Spleen (tissue), 11 donors: ENCODE data around the gene GSTK1. TPM values are rescaled to one million over a fixed set of nuclear protein-coding genes. Genes with fewer than 3 reads are reported as not detected.
A peak's percentile ranks its signal among the peaks of the same experiment; 100 is the strongest.

ENCODE experiments used
- DNase-seq: peaks from one replicate; pipeline ENCODE4 v3.0.0-alpha.2; 2020
- H3K27ac ChIP-seq, 8 donors: fragments of 200-600 bp; sonication (generic) in 7 of 8; 1 replicate in 4 of 8; 2 replicates in 4 of 8; pipeline versions ENCODE4 v1.5.0 to v1.8.0; 2016 to 2021; ENCODE audit warnings: inconsistent platforms in 4 of 8, mild to moderate bottlenecking in 4 of 8, moderate library complexity in 1 of 8
- H3K27me3 ChIP-seq, 7 donors: fragments of 200-600 bp; sonication (generic) in 6 of 7; replicated peaks in 1 of 7; 1 replicate in 4 of 7; 2 replicates in 3 of 7; pipeline versions ENCODE4 v1.5.0 to v1.8.0; 2016 to 2021; ENCODE audit warnings: inconsistent platforms in 3 of 7, mild to moderate bottlenecking in 1 of 7
- H3K36me3 ChIP-seq, 6 donors: fragments of 200-600 bp; sonication (generic) in 5 of 6; 1 replicate in 4 of 6; 2 replicates in 2 of 6; pipeline versions ENCODE4 v1.5.0 to v1.8.0; 2016 to 2021; ENCODE audit warnings: inconsistent platforms in 2 of 6
- H3K4me1 ChIP-seq, 6 donors: fragments of 200-600 bp; sonication (generic) in 5 of 6; 1 replicate in 3 of 6; 2 replicates in 3 of 6; pipeline versions ENCODE4 v1.5.0 to v1.8.0; 2016 to 2021; ENCODE audit warnings: inconsistent platforms in 3 of 6
- H3K4me3 ChIP-seq, 8 donors: fragments of 200-600 bp; sonication (generic) in 7 of 8; 1 replicate in 4 of 8; 2 replicates in 4 of 8; pipeline versions ENCODE4 v1.5.0 to v1.8.0; 2016 to 2021; ENCODE audit warnings: inconsistent platforms in 4 of 8, mild to moderate bottlenecking in 4 of 8, moderate library complexity in 2 of 8
- H3K9me3 ChIP-seq, 8 donors: fragments of 200-600 bp; sonication (generic) in 7 of 8; 1 replicate in 4 of 8; 2 replicates in 4 of 8; pipeline versions ENCODE4 v1.5.0 to v1.8.0; 2016 to 2021; ENCODE audit warnings: inconsistent platforms in 4 of 8
- POLR2A ChIP-seq, 3 donors: fragments of 450-650 bp; IDR thresholded peaks; one replicate each; pipeline ENCODE4 v1.5.1; 2017; ENCODE audit warnings: antibody characterized with exemption in 3 of 3, mild to moderate bottlenecking in 1 of 3
- POLR2AphosphoS5 ChIP-seq, 3 donors: sonication (generic); formaldehyde crosslinking; IDR thresholded peaks; one replicate each; pipeline ENCODE4 v1.5.1; 2017; ENCODE audit warnings: antibody characterized with exemption in 3 of 3
- WGBS, 5 donors: extraction: QIAGEN DNeasy Blood & Tissue Kit in 3 of 5; methylation state at CpG; one replicate each; pipeline versions ENCODE4 v1.1.5 to v1.1.7; 2013 to 2018; 5-methylcytosine and 5-hydroxymethylcytosine counted together
- intact Hi-C: fragments of 100-400 bp; cut with DNase I; formaldehyde crosslinking; loops from one replicate; pipeline ENCODE4 v1.15.0; 2023; ENCODE audit warnings: low total_unique reads
- polyA plus RNA-seq, 3 donors: library from polyadenylated mRNA; stranded (reverse); fragments of 200-250 nt; gene quantifications; one replicate each; pipeline ENCODE4 v1.2.1, GENCODE V29; 2013
- total RNA-seq, 7 donors: library from RNA; depleted of rRNA in 3 of 7; stranded (reverse); fragments of >200 nt in 3 of 7; fragmentation: NEBNext Ultra II Directional in 4 of 7; extraction: Animal tissue kit (Norgen Biotek cat#: 25700) in 4 of 7; gene quantifications; one replicate each; pipeline versions ENCODE4 v1.1.0 to v1.2.1, GENCODE V29; 2016 to 2021
- TF ChIP-seq, protein P1 (sequence below), 11 experiments: fragments of 200-600 bp in 7 of 11; fragments of 450-650 bp in 4 of 11; sonication (generic) in 4 of 11; IDR thresholded peaks in 8 of 11; conservative IDR thresholded peaks in 3 of 11; 1 replicate in 7 of 11; 2 replicates in 4 of 11; pipeline versions ENCODE4 v1.4.0 to v1.8.0; 2016 to 2021; ENCODE audit warnings: antibody characterized with exemption in 11 of 11, inconsistent platforms in 4 of 11, mild to moderate bottlenecking in 1 of 11
- donor health status: healthy with polysubstance abuse.
- donor health status: DM: no; HTN: no; CAD: no; lungs with moderate emphysema.
- donor health status: DM: no; HTN: no; CAD: no.
- donor health status: Bipolar disorder and iron deficiency.
- donor health status: healthy.
- donor health status: DM: no; HTN: no; CAD: no.
- donor health status: DM: yes; HTN: yes; CAD: no.

The GSTK1 gene
- total and polyA plus RNA-seq, 10 donors = 162 to 247 (median 216) TPM

DNA sequence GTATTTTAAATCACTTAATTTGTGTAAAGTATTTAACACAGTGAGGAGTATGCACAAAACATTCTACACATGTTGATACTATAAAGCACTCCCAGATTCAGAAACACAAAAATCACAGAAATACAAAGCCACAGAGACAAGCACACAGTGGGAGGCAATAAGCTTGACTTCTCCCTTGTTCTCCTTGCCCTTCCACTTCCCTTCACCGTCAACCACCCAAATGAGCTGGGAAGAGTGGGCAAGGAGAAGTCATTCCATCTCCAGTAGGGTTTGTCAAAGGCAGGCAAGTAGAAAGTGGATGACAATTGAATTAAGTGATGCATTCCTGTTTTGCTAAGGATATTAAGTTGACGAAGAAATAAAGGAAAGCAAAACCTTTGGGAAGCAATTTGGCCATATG, 17.3 kb downstream of the GSTK1 start:
- no peaks in the 10 kb centered on the region for H3K27me3 ChIP-seq
- no peak for TF ChIP-seq POLR2AphosphoS5 (IDR thresholded peaks at IDR 0.05)
- TF ChIP-seq, protein P1, sequence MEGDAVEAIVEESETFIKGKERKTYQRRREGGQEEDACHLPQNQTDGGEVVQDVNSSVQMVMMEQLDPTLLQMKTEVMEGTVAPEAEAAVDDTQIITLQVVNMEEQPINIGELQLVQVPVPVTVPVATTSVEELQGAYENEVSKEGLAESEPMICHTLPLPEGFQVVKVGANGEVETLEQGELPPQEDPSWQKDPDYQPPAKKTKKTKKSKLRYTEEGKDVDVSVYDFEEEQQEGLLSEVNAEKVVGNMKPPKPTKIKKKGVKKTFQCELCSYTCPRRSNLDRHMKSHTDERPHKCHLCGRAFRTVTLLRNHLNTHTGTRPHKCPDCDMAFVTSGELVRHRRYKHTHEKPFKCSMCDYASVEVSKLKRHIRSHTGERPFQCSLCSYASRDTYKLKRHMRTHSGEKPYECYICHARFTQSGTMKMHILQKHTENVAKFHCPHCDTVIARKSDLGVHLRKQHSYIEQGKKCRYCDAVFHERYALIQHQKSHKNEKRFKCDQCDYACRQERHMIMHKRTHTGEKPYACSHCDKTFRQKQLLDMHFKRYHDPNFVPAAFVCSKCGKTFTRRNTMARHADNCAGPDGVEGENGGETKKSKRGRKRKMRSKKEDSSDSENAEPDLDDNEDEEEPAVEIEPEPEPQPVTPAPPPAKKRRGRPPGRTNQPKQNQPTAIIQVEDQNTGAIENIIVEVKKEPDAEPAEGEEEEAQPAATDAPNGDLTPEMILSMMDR (IDR thresholded peaks at IDR 0.05 in 8 of 11, conservative IDR thresholded peaks at IDR 0.05 in 3 of 11) = no peak
- no peak for TF ChIP-seq POLR2A (IDR thresholded peaks at IDR 0.05)
- no peak for DNase-seq
- no peaks in the 10 kb centered on the region for H3K9me3 ChIP-seq
- no peak overlapping the region for H3K4me3 ChIP-seq
- peak overlapping the region in 5 of 8 donors; percentile 60 to 76 (median 71) for H3K27ac ChIP-seq
- H3K4me1 ChIP-seq = peaks cover 11 to 35% (median 22%) of the 10 kb centered on the region in 6 donors
- no peaks in the 10 kb centered on the region for H3K36me3 ChIP-seq
- WGBS, 5 donors = 66 to 85% (median 76%) methylated on average over 2 of the region's 2 CpGs
- intact Hi-C loops = no loop called here

DNA sequence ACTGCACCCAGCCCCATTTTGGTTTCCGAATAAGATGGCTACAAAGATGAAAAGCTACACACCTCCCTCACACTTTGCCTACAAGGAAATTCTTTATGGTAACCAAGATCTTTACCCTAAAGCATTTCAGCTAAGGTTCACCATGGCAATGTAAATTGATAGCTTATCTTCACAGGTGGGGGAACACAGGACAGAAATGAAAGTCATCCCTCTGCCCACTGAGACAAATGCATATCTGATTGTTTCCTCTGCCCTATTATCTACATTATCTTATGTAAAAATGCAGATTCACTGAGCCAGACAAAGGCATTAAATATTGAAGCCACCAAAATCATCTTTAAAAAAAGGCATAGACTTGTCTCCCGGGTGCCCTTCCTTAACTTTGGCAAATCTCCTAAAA, 18.3 kb downstream of the GSTK1 start:
- Histone ChIP-seq H3K36me3 (no peaks in the 10 kb centered on the region), H3K27me3 (no peaks in the 10 kb centered on the region), H3K9me3 (no peaks in the 10 kb centered on the region), H3K4me3 (no peak overlapping the region), H3K4me1 (peaks cover 11 to 35% (median 22%) of the 10 kb centered on the region in 6 donors), H3K27ac (no peak overlapping the region)
- intact Hi-C loops = no loop called here
- no peak for TF ChIP-seq POLR2AphosphoS5 (IDR thresholded peaks at IDR 0.05)
- TF ChIP-seq, protein P1 (IDR thresholded peaks at IDR 0.05 in 8 of 11, conservative IDR thresholded peaks at IDR 0.05 in 3 of 11) = no peak
- TF ChIP-seq POLR2A (IDR thresholded peaks at IDR 0.05) = no peak
- 90 to 99% (median 94%) methylated on average over 2 of the region's 2 CpGs for WGBS, 5 donors
- DNase-seq = no peak

DNA sequence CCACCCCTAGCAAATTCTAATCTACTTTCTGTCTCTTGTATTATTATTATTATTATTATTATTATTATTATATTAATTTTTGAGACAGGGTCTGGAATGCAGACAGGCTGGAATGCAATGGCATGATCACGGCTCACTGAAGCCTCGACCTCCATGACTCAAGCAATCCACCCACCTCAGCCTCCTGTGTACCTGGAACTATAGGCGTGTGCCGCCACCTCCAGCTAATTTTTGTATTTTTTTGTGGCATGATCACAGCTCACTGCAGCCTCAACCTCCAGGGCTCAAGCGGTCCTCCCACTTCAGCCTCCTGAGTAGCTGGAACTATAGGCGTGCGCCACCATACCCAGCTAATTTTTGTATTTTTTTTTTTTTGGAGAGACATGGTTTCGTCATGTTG, 18.9 kb downstream of the GSTK1 start:
- no peaks in the 10 kb centered on the region for H3K36me3 ChIP-seq
- TF ChIP-seq, protein P1 (IDR thresholded peaks at IDR 0.05 in 8 of 11, conservative IDR thresholded peaks at IDR 0.05 in 3 of 11) = no peak
- TF ChIP-seq POLR2A (IDR thresholded peaks at IDR 0.05) (no peak), POLR2AphosphoS5 (IDR thresholded peaks at IDR 0.05) (no peak)
- DNase-seq = no peak
- H3K4me1 ChIP-seq = peaks cover 11 to 36% (median 22%) of the 10 kb centered on the region in 6 donors
- H3K9me3 ChIP-seq = no peaks in the 10 kb centered on the region
- H3K27me3 ChIP-seq = no peaks in the 10 kb centered on the region
- H3K4me3 ChIP-seq = no peak overlapping the region
- H3K27ac ChIP-seq = no peak overlapping the region
- intact Hi-C loops = no loop called here
- 94 to 99% (median 96%) methylated on average over 8 of the region's 8 CpGs for WGBS, 5 donors

DNA sequence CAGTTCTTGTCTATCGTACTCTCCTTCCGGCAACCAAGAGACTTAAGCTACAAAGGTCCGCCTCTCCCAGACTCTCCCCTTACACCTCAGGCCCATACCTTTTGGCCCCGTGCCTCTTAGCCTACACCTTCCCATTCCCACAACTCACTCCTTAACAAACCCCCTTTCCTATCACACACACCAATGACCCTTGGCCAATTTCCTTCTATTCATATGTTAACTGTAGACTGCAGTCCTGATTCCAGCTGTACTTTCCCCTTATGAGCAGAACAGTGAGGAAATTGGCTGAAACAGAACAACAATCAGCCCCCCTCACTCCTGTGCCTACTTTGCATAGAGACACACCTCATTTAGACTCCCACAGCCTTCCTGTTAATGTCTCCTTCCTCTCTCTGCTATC, 20.1 kb downstream of the GSTK1 start:
- no peak for DNase-seq
- no peak overlapping the region for H3K4me3 ChIP-seq
- no peaks in the 10 kb centered on the region for H3K9me3 ChIP-seq
- H3K4me1 ChIP-seq = peaks cover 15 to 44% (median 30%) of the 10 kb centered on the region in 6 donors
- TF ChIP-seq, protein P1 (IDR thresholded peaks at IDR 0.05 in 8 of 11, conservative IDR thresholded peaks at IDR 0.05 in 3 of 11) = no peak
- TF ChIP-seq POLR2A (IDR thresholded peaks at IDR 0.05) = no peak
- no peak for TF ChIP-seq POLR2AphosphoS5 (IDR thresholded peaks at IDR 0.05)
- H3K27me3 ChIP-seq = no peaks in the 10 kb centered on the region
- 81 to 95% (median 94%) methylated on average over 4 of the region's 4 CpGs for WGBS, 5 donors
- intact Hi-C loops = no loop called here
- peak overlapping the region in 3 of 8 donors; percentile 17 to 38 (median 19) for H3K27ac ChIP-seq
- no peaks in the 10 kb centered on the region for H3K36me3 ChIP-seq
